ENCODE results near the gene SHB. TPM values are rescaled to one million over a fixed set of nuclear protein-coding genes. Genes with fewer than 3 reads are reported as not detected.

SHB gene
- total RNA-seq, 1 donor from 2014 or later, result 22.5 TPM

DNA sequence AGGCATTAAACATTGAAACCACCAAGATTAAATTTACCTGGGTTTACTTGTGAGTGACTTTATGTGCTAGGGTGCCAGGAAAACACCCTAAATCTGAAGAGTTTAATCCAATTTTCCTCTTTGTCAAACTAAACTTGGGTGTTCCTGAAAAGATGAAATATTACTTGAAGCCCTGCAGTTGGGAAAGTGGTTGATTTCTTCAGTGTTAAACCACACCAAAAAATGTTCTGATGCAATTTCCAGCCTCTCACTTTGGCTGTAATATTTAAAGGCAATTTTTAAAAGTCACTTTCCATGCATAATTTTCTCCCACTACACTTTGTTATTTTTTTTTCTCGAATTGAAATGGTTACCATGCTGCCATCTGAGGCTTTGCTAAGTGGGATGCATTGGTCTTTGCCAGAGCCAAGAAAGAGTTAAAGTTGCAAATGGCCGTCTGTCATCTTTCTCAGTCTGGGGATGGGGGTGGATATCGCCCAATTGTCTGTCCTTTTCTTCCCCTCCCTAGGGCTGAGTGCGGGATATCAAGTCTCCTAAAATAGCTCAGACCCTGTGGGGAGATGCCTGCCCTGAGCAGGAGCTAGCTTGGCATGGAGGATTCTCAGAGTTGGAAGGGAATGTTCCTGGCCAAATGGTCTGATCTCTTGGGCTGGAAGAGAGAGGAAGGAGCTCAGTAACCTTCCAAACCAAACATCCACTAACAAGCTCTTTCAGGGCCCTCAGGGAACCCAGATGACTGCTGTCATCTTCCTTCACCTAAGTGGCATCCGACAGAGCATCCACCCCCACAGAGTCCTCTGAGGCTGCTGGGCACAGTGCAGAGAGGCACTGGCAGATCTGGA, 13.6 kb upstream of the SHB start:
- no peak for TF ChIP-seq CTCF (IDR thresholded peaks at IDR 0.05; ENCODE audit: unreplicated experiment)
- Mint-ChIP-seq H3K4me3 (ENCODE audit: low read depth) (no peak overlapping the region), H3K27me3 (peaks cover 4% of the 10 kb centered on the region), H3K27ac (no peak overlapping the region), H3K36me3 (ENCODE audit: insufficient read depth) (no peaks in the 10 kb centered on the region), H3K4me1 (ENCODE audit: low read depth) (peaks cover 11% of the 10 kb centered on the region), H3K9me3 (ENCODE audit: low read depth) (no peaks in the 10 kb centered on the region)
- DNase-seq (ENCODE audit: low spot score, unreplicated experiment), result no peak

- Mint-ChIP-seq H3K27ac (no peak overlapping the region), H3K27me3 (peaks cover 4% of the 10 kb centered on the region), H3K4me3 (ENCODE audit: low read depth) (no peak overlapping the region), H3K4me1 (ENCODE audit: low read depth) (peaks cover 8% of the 10 kb centered on the region), H3K9me3 (ENCODE audit: low read depth) (peaks cover 6% of the 10 kb centered on the region), H3K36me3 (ENCODE audit: insufficient read depth) (no peaks in the 10 kb centered on the region)
- TF ChIP-seq CTCF (IDR thresholded peaks at IDR 0.05; ENCODE audit: unreplicated experiment), result no peak
- no peak for DNase-seq (ENCODE audit: low spot score, unreplicated experiment)
Observed at GRCh38 chr9:38081356-38082108, 12.5 kb upstream of the SHB start.

GRCh38 chr9:38079461-38080031, 10.5 kb upstream of the SHB start:
- TF ChIP-seq CTCF (IDR thresholded peaks at IDR 0.05; ENCODE audit: unreplicated experiment), result no peak
- no peak overlapping the region for H3K4me3 Mint-ChIP-seq (ENCODE audit: low read depth)
- peaks cover 6% of the 10 kb centered on the region for H3K4me1 Mint-ChIP-seq (ENCODE audit: low read depth)
- peaks cover 12% of the 10 kb centered on the region for H3K9me3 Mint-ChIP-seq (ENCODE audit: low read depth)
- H3K36me3 Mint-ChIP-seq (ENCODE audit: insufficient read depth), result no peaks in the 10 kb centered on the region
- no peak for DNase-seq (ENCODE audit: low spot score, unreplicated experiment)
- no peak overlapping the region for H3K27ac Mint-ChIP-seq
- no peaks in the 10 kb centered on the region for H3K27me3 Mint-ChIP-seq

GRCh38 chr9:38075272-38075671, 6.2 kb upstream of the SHB start:
- Mint-ChIP-seq H3K4me1 (ENCODE audit: low read depth) (peaks cover 16% of the 10 kb centered on the region), H3K36me3 (ENCODE audit: insufficient read depth) (no peaks in the 10 kb centered on the region), H3K27ac (no peak overlapping the region), H3K4me3 (ENCODE audit: low read depth) (no peak overlapping the region), H3K9me3 (ENCODE audit: low read depth) (peaks cover 12% of the 10 kb centered on the region), H3K27me3 (no peaks in the 10 kb centered on the region)
- no peak for TF ChIP-seq CTCF (IDR thresholded peaks at IDR 0.05; ENCODE audit: unreplicated experiment)
- no peak for DNase-seq (ENCODE audit: low spot score, unreplicated experiment)

- Mint-ChIP-seq H3K27me3 (no peaks in the 10 kb centered on the region), H3K4me3 (ENCODE audit: low read depth) (no peak overlapping the region), H3K36me3 (ENCODE audit: insufficient read depth) (no peaks in the 10 kb centered on the region), H3K27ac (no peak overlapping the region), H3K4me1 (ENCODE audit: low read depth) (peaks cover 21% of the 10 kb centered on the region), H3K9me3 (ENCODE audit: low read depth) (peaks cover 12% of the 10 kb centered on the region)
- no peak for TF ChIP-seq CTCF (IDR thresholded peaks at IDR 0.05; ENCODE audit: unreplicated experiment)
- DNase-seq (ENCODE audit: low spot score, unreplicated experiment), result no peak
Observed at GRCh38 chr9:38074441-38074961, 5.5 kb upstream of the SHB start.
